Naive thymus-derived CD4-positive, alpha-beta T cell (primary cell): ENCODE results near the gene MCM3AP. TPM values are rescaled to one million over a fixed set of nuclear protein-coding genes. Genes with fewer than 3 reads are reported as not detected.

Experiments
- ATAC-seq: fragments of 150-1000 bp; cut with Tn5 transposase; 2 replicates; pipeline ENCODE4 v1.10.0; 2021; ENCODE audit warnings: mild to moderate bottlenecking, moderate library complexity
- CTCF ChIA-PET: fragments of 350-600 bp; sonication (Branson Sonifier 250); formaldehyde crosslinking; loops from one replicate; lab custom pipeline; 2021; ENCODE audit warnings: antibody characterized with exemption; lab: Charles Lee
- POLR2A ChIA-PET: fragments of 350-600 bp; sonication (Branson Sonifier 250); formaldehyde crosslinking; loops from one replicate; lab custom pipeline; 2021; ENCODE audit warnings: antibody characterized with exemption, inconsistent platforms; lab: Charles Lee
- DNase-seq, 9 donors: peaks; one replicate each; pipeline versions ENCODE4 v3.0.0 to v3.0.0-alpha.2; 2020 to 2022; ENCODE audit warnings: mixed read lengths in 1 of 9
- H3K27ac ChIP-seq: one replicate; pipeline ENCODE4 v1.7.0; 2013; ENCODE audit warnings: mild to moderate bottlenecking, low read depth, low read length, moderate library complexity
- H3K27me3 ChIP-seq, 2 donors: one replicate each; pipeline ENCODE4 v1.7.0; 2013; ENCODE audit warnings: low read length in 2 of 2, mild to moderate bottlenecking in 2 of 2, moderate library complexity in 2 of 2; ENCODE audit not compliant: control insufficient read depth in 2 of 2, insufficient read depth in 2 of 2
- H3K36me3 ChIP-seq, 3 experiments: 1 replicate in 2 of 3; 2 replicates in 1 of 3; pipeline ENCODE4 v1.7.0; 2013; ENCODE audit warnings: low read length in 3 of 3, mild to moderate bottlenecking in 3 of 3, moderate library complexity in 1 of 3; ENCODE audit not compliant: insufficient read depth in 3 of 3, control insufficient read depth in 2 of 3
- H3K4me1 ChIP-seq, 2 donors: one replicate each; pipeline ENCODE4 v1.7.0; 2013; ENCODE audit warnings: low read length in 2 of 2, mild to moderate bottlenecking in 2 of 2, moderate library complexity in 1 of 2; ENCODE audit not compliant: control insufficient read depth in 2 of 2, insufficient read depth in 2 of 2
- H3K4me3 ChIP-seq: 2 replicates; pipeline ENCODE4 v1.7.0; 2013; ENCODE audit warnings: mild to moderate bottlenecking, low read length
- H3K9me3 ChIP-seq, 3 experiments: 1 replicate in 2 of 3; 2 replicates in 1 of 3; pipeline ENCODE4 v1.7.0; 2013; ENCODE audit warnings: low read length in 3 of 3; ENCODE audit not compliant: control insufficient read depth in 2 of 3
- H3K27ac Mint-ChIP-seq, 9 donors: one replicate each; pipeline ENCODE4 v1.8.0; 2020 to 2022; ENCODE audit warnings: mixed read lengths in 9 of 9, mild to moderate bottlenecking in 8 of 9, moderate library complexity in 5 of 9, inconsistent platforms in 2 of 9
- H3K27me3 Mint-ChIP-seq, 5 donors: one replicate each; pipeline ENCODE4 v1.8.0; 2021 to 2022; ENCODE audit warnings: mixed read lengths in 5 of 5, mild to moderate bottlenecking in 1 of 5
- H3K36me3 Mint-ChIP-seq, 5 donors: one replicate each; pipeline ENCODE4 v1.8.0; 2020 to 2022; ENCODE audit warnings: mixed read lengths in 5 of 5, mild to moderate bottlenecking in 3 of 5, inconsistent platforms in 1 of 5
- H3K4me1 Mint-ChIP-seq, 7 donors: one replicate each; pipeline ENCODE4 v1.8.0; 2020 to 2022; ENCODE audit warnings: mixed read lengths in 7 of 7, mild to moderate bottlenecking in 3 of 7, inconsistent platforms in 1 of 7
- H3K4me3 Mint-ChIP-seq, 10 donors: one replicate each; pipeline ENCODE4 v1.8.0; 2020 to 2022; ENCODE audit warnings: mild to moderate bottlenecking in 10 of 10, mixed read lengths in 10 of 10, moderate library complexity in 6 of 10, inconsistent platforms in 2 of 10
- H3K9me3 Mint-ChIP-seq, 11 donors: one replicate each; pipeline ENCODE4 v1.8.0; 2020 to 2022; ENCODE audit warnings: mixed read lengths in 11 of 11, mild to moderate bottlenecking in 4 of 11, inconsistent platforms in 1 of 11, moderate library complexity in 1 of 11
- intact Hi-C, 2 donors: fragments of 100-400 bp; cut with micrococcal nuclease; formaldehyde crosslinking; loops; one replicate each; pipeline ENCODE4 v1.15.1; 2023
- polyA plus RNA-seq, 2 donors: library from polyadenylated mRNA; unstranded; fragments of 300-500 nt; fragmentation: Illumina TruSeq; gene quantifications; one replicate each; pipeline ENCODE4 v1.2.3, GENCODE V29; 2021
- total RNA-seq, 6 experiments: library from RNA in 5 of 6; stranded (reverse) in 5 of 6; gene quantifications; 1 replicate in 5 of 6; 2 replicates in 1 of 6; pipeline ENCODE4 v1.2.3 and lab custom pipeline; 2021 to 2026

Gene MCM3AP
- total and polyA plus RNA-seq, 7 experiments from 2014 or later, result 37.3 to 175 (median 124) TPM

- H3K9me3 Mint-ChIP-seq, result no peaks in the 10 kb centered on the region
- Histone ChIP-seq H3K9me3 (no peaks in the 10 kb centered on the region), H3K27me3 (no peaks in the 10 kb centered on the region), H3K4me1 (peaks cover 7 to 11% of the 10 kb centered on the region in 2 donors), H3K27ac (no peak overlapping the region), H3K36me3 (peaks cover 19 to 98% (median 23%) of the 10 kb centered on the region in 3 experiments), H3K4me3 (no peak overlapping the region)
- intact Hi-C loops, result no loop called here
- H3K4me3 Mint-ChIP-seq, result no peak overlapping the region
- peaks cover 19 to 24% (median 21%) of the 10 kb centered on the region in 7 donors for H3K4me1 Mint-ChIP-seq
- CTCF ChIA-PET, result no interaction called here
- ATAC-seq (no peak), DNase-seq (no peak)
- POLR2A ChIA-PET, result no interaction called here
- no peaks in the 10 kb centered on the region for H3K27me3 Mint-ChIP-seq
- peak overlapping the region in 2 of 9 donors; percentile 43 to 58 for H3K27ac Mint-ChIP-seq
- H3K36me3 Mint-ChIP-seq, result peaks cover 25 to 56% (median 36%) of the 10 kb centered on the region in 5 donors
Measured at GRCh38 chr21:46256501-46256994, 28.9 kb downstream of the MCM3AP start.

GRCh38 chr21:46255758-46256337 lies 29.6 kb downstream of the MCM3AP start:
- intact Hi-C loops, result loop anchor here in 1 of 2 donors (2.0 kb wide), 1 partner anchor 27 kb away; the partner anchor contains the start of gene LSS
- no peaks in the 10 kb centered on the region for H3K27me3 ChIP-seq
- no peaks in the 10 kb centered on the region for H3K9me3 ChIP-seq
- ATAC-seq, result no peak
- Mint-ChIP-seq H3K27ac (peak overlapping the region in 3 of 9 donors; percentile 25 to 48 (median 38)), H3K9me3 (no peaks in the 10 kb centered on the region), H3K36me3 (peaks cover 25 to 55% (median 35%) of the 10 kb centered on the region in 5 donors), H3K4me3 (no peak overlapping the region), H3K4me1 (peaks cover 19 to 28% (median 24%) of the 10 kb centered on the region in 7 donors), H3K27me3 (no peaks in the 10 kb centered on the region)
- H3K4me3 ChIP-seq, result no peak overlapping the region
- no peak for DNase-seq
- no peak overlapping the region for H3K27ac ChIP-seq
- ChIA-PET CTCF (no interaction called here), POLR2A (no interaction called here)
- peaks cover 7 to 11% of the 10 kb centered on the region in 2 donors for H3K4me1 ChIP-seq
- peaks cover 21 to 96% (median 23%) of the 10 kb centered on the region in 3 experiments for H3K36me3 ChIP-seq

GRCh38 chr21:46255166-46255565 lies 30.2 kb downstream of the MCM3AP start:
- Mint-ChIP-seq H3K36me3 (peaks cover 25 to 58% (median 39%) of the 10 kb centered on the region in 5 donors), H3K4me1 (peaks cover 23 to 35% (median 31%) of the 10 kb centered on the region in 7 donors), H3K27ac (peak overlapping the region in 6 of 9 donors; percentile 44 to 88 (median 80)), H3K4me3 (no peak overlapping the region), H3K9me3 (no peaks in the 10 kb centered on the region), H3K27me3 (no peaks in the 10 kb centered on the region)
- H3K9me3 ChIP-seq, result no peaks in the 10 kb centered on the region
- H3K27ac ChIP-seq, result no peak overlapping the region
- DNase-seq (no peak), ATAC-seq (no peak)
- no peaks in the 10 kb centered on the region for H3K27me3 ChIP-seq
- H3K4me3 ChIP-seq, result no peak overlapping the region
- peaks cover 11 to 13% of the 10 kb centered on the region in 2 donors for H3K4me1 ChIP-seq
- intact Hi-C loops, result loop anchor here in 1 of 2 donors (2.0 kb wide), 1 partner anchor 26 kb away; the partner anchor contains the start of gene LSS
- POLR2A ChIA-PET, result no interaction called here
- peaks cover 18 to 96% (median 23%) of the 10 kb centered on the region in 3 experiments for H3K36me3 ChIP-seq
- CTCF ChIA-PET, result no interaction called here

- Mint-ChIP-seq H3K4me3 (peak overlapping the region in 8 of 10 donors; percentile 37 to 72 (median 54)), H3K27ac (peak overlapping the region; percentile 74 to 92 (median 88)), H3K9me3 (no peaks in the 10 kb centered on the region), H3K36me3 (peaks cover 25 to 62% (median 46%) of the 10 kb centered on the region in 5 donors), H3K27me3 (no peaks in the 10 kb centered on the region), H3K4me1 (peaks cover 23 to 41% (median 37%) of the 10 kb centered on the region in 7 donors)
- Histone ChIP-seq H3K27me3 (no peaks in the 10 kb centered on the region), H3K36me3 (peaks cover 18 to 96% (median 26%) of the 10 kb centered on the region in 3 experiments), H3K4me3 (no peak overlapping the region), H3K9me3 (no peaks in the 10 kb centered on the region), H3K27ac (no peak overlapping the region), H3K4me1 (peaks cover 11 to 14% of the 10 kb centered on the region in 2 donors)
- intact Hi-C loops, result loop anchor here (2.0 to 5.0 kb wide), 2 partner anchors 26 to 33 kb away; partner anchors contain the start of genes LSS (in 1 of the 2), MCM3AP (in 1 of the 2) and YBEY (in 1 of the 2)
- no peak for ATAC-seq
- CTCF ChIA-PET, result no interaction called here
- POLR2A ChIA-PET, result no interaction called here
- no peak for DNase-seq
Measured at GRCh38 chr21:46254208-46254975, 31.0 kb downstream of the MCM3AP start.

GRCh38 chr21:46253610-46254124 lies 31.7 kb downstream of the MCM3AP start:
- peaks cover 22 to 65% (median 47%) of the 10 kb centered on the region in 5 donors for H3K36me3 Mint-ChIP-seq
- POLR2A ChIA-PET, result interaction anchor here (1.0 kb wide), 1 partner anchor 23 kb away, joined by 5 read pairs; no protein-coding TSS in a partner anchor
- Histone ChIP-seq H3K27ac (peak overlapping the region; percentile 22), H3K9me3 (no peaks in the 10 kb centered on the region), H3K27me3 (no peaks in the 10 kb centered on the region), H3K4me1 (peaks cover 11 to 14% of the 10 kb centered on the region in 2 donors), H3K4me3 (no peak overlapping the region), H3K36me3 (peaks cover 18 to 96% (median 26%) of the 10 kb centered on the region in 3 experiments)
- DNase-seq (peak in 8 of 9 donors; percentile 9 to 66 (median 37)), ATAC-seq (peak; percentile 91)
- peak overlapping the region; percentile 36 to 72 (median 48) for H3K4me3 Mint-ChIP-seq
- intact Hi-C loops, result loop anchor here (2.0 to 5.0 kb wide), 2 partner anchors 25 to 34 kb away; partner anchors contain the start of genes LSS (in 1 of the 2), MCM3AP (in 1 of the 2) and YBEY (in 1 of the 2)
- no peaks in the 10 kb centered on the region for H3K9me3 Mint-ChIP-seq
- peaks cover 25 to 41% (median 40%) of the 10 kb centered on the region in 7 donors for H3K4me1 Mint-ChIP-seq
- CTCF ChIA-PET, result interaction anchor here (0.7 kb wide), 1 partner anchor 58 kb away, joined by 3 read pairs; no protein-coding TSS in a partner anchor
- H3K27ac Mint-ChIP-seq, result peak overlapping the region; percentile 56 to 92 (median 88)
- H3K27me3 Mint-ChIP-seq, result no peaks in the 10 kb centered on the region

GRCh38 chr21:46252840-46253239 lies 32.6 kb downstream of the MCM3AP start:
- Histone ChIP-seq H3K4me3 (no peak overlapping the region), H3K36me3 (peaks cover 18 to 95% (median 22%) of the 10 kb centered on the region in 3 experiments), H3K4me1 (peaks cover 11 to 14% of the 10 kb centered on the region in 2 donors), H3K27me3 (no peaks in the 10 kb centered on the region), H3K27ac (peak overlapping the region; percentile 22), H3K9me3 (no peaks in the 10 kb centered on the region)
- H3K27me3 Mint-ChIP-seq, result no peaks in the 10 kb centered on the region
- DNase-seq (no peak), ATAC-seq (no peak)
- H3K27ac Mint-ChIP-seq, result peak overlapping the region in 7 of 9 donors; percentile 56 to 92 (median 88)
- peaks cover 21 to 62% (median 47%) of the 10 kb centered on the region in 5 donors for H3K36me3 Mint-ChIP-seq
- intact Hi-C loops, result loop anchor here in 1 of 2 donors (5.0 kb wide), 1 partner anchor 34 kb away; the partner anchor contains the start of genes MCM3AP and YBEY
- no peaks in the 10 kb centered on the region for H3K9me3 Mint-ChIP-seq
- peak overlapping the region in 1 of 10 donors; percentile 63 for H3K4me3 Mint-ChIP-seq
- CTCF ChIA-PET, result interaction anchor here (0.6 to 0.7 kb wide), 2 partner anchors 57 to 73 kb away, joined by 3 to 6 read pairs; no protein-coding TSS in a partner anchor
- peaks cover 26 to 41% (median 40%) of the 10 kb centered on the region in 7 donors for H3K4me1 Mint-ChIP-seq
- POLR2A ChIA-PET, result interaction anchor here (0.6 to 1.0 kb wide), 2 partner anchors 24 to 120 kb away, joined by 3 to 5 read pairs; no protein-coding TSS in a partner anchor
